SK-N-SH (cell line): Measurements from ENCODE around the gene AGRP. TPM values are rescaled to one million over a fixed set of nuclear protein-coding genes. Genes with fewer than 3 reads are reported as not detected.

Source experiments
- CTCF ChIA-PET: fragments of 300-600, 350-600 bp; formaldehyde crosslinking; extraction: SDS; loops from one replicate; lab custom pipeline; 2021; lab: Yijun Ruan, JAX
- POLR2A ChIA-PET: fragments of 350-600 bp; sonication (Branson Sonifier 250); formaldehyde crosslinking; extraction: SDS; loops from one replicate; lab custom pipeline; 2020; ENCODE audit warnings: antibody characterized with exemption, inconsistent platforms; lab: Yijun Ruan, JAX
- DNase-seq: peaks from one replicate; pipeline ENCODE4 v3.0.0; 2012
- H2AFZ ChIP-seq: fragments of 200-600 bp; sonication (generic); 2 replicates; pipeline ENCODE4 v1.8.1; 2016; ENCODE audit warnings: antibody characterized with exemption, mild to moderate bottlenecking, low read depth
- H3F3A ChIP-seq: fragments of 200-600 bp; sonication (generic); replicated peaks from 2 replicates; pipeline ENCODE3; 2016; ENCODE audit warnings: antibody characterized with exemption, mild to moderate bottlenecking; ENCODE audit not compliant: insufficient read depth
- H3K27ac ChIP-seq, 2 experiments: fragments of 200-500 bp in 1 of 2; fragments of 200-600 bp in 1 of 2; sonication (Bioruptor generic) in 1 of 2; sonication (generic), shearing (Covaris generic) in 1 of 2; 2 replicates each; pipeline versions ENCODE4 v1.5.1 to v1.6.1; 2014 to 2016; ENCODE audit warnings: low read depth in 2 of 2, inconsistent platforms in 1 of 2, low read length in 1 of 2, mild to moderate bottlenecking in 1 of 2, mixed read lengths in 1 of 2
- H3K27me3 ChIP-seq: fragments of 200-600 bp; sonication (generic), shearing (Covaris generic); 2 replicates; pipeline ENCODE4 v1.6.1; 2016; ENCODE audit warnings: mixed run types; ENCODE audit not compliant: insufficient read depth
- H3K36me3 ChIP-seq, 2 experiments: fragments of 200-500 bp in 1 of 2; fragments of 200-600 bp in 1 of 2; sonication (Bioruptor generic) in 1 of 2; sonication (generic) in 1 of 2; replicated peaks in 1 of 2; 2 replicates each; pipeline versions ENCODE3 to v1.5.1; 2014 to 2016; ENCODE audit warnings: low read length in 1 of 2, mild to moderate bottlenecking in 1 of 2; ENCODE audit not compliant: insufficient read depth in 2 of 2, control insufficient read depth in 1 of 2
- H3K4me1 ChIP-seq, 2 experiments: fragments of 200-500 bp in 1 of 2; fragments of 200-600 bp in 1 of 2; sonication (Bioruptor generic) in 1 of 2; sonication (generic), shearing (Covaris generic) in 1 of 2; 2 replicates each; pipeline versions ENCODE4 v1.5.1 to v1.6.1; 2014 to 2016; ENCODE audit warnings: low read depth in 1 of 2, low read length in 1 of 2, mixed run types in 1 of 2; ENCODE audit not compliant: insufficient read depth in 2 of 2, control insufficient read depth in 1 of 2
- H3K4me2 ChIP-seq: fragments of 200-600 bp; sonication (generic), shearing (Covaris generic); 2 replicates; pipeline ENCODE4 v1.6.1; 2017; ENCODE audit warnings: mixed run types
- H3K4me3 ChIP-seq, 2 experiments: fragments of 200-500 bp in 1 of 2; fragments of 200-600 bp in 1 of 2; sonication (Bioruptor generic) in 1 of 2; sonication (generic), shearing (Covaris generic) in 1 of 2; 2 replicates each; pipeline versions ENCODE4 v1.5.1 to v1.8.1; 2014 to 2016; ENCODE audit warnings: low read depth in 2 of 2, inconsistent platforms in 1 of 2, low read length in 1 of 2, mild to moderate bottlenecking in 1 of 2, mixed read lengths in 1 of 2, moderate library complexity in 1 of 2
- H3K79me2 ChIP-seq: fragments of 200-600 bp; sonication (generic); 2 replicates; pipeline ENCODE4 v1.8.1; 2017; ENCODE audit warnings: mild to moderate bottlenecking; ENCODE audit not compliant: insufficient read depth
- H3K9ac ChIP-seq: fragments of 200-600 bp; sonication (generic); 2 replicates; pipeline ENCODE4 v1.6.1; 2017; ENCODE audit warnings: mixed run types
- H3K9me2 ChIP-seq: fragments of 200-600 bp; sonication (generic); 2 replicates; pipeline ENCODE4 v1.6.1; 2017; ENCODE audit warnings: mixed run types
- H3K9me3 ChIP-seq: fragments of 200-600 bp; sonication (generic); 2 replicates; pipeline ENCODE4 v1.6.1; 2017; ENCODE audit warnings: mixed run types, mild to moderate bottlenecking, moderate library complexity
- H4K20me1 ChIP-seq: fragments of 200-600 bp; sonication (generic); 2 replicates; pipeline ENCODE4 v1.6.1; 2017; ENCODE audit warnings: mild to moderate bottlenecking, mixed run types; ENCODE audit not compliant: insufficient read depth
- ELF1 ChIP-seq: IDR thresholded peaks from 2 replicates; pipeline ENCODE4 v1.4.0; 2012
- EZH2phosphoT487 ChIP-seq: fragments of 200-600 bp; sonication (generic); IDR thresholded peaks from 2 replicates; pipeline ENCODE4 v1.6.1; 2017; ENCODE audit warnings: low read depth, mixed run types, mild to moderate bottlenecking, antibody characterized with exemption, moderate library complexity, borderline replicate concordance
- FOXJ3 ChIP-seq: sonication (generic); formaldehyde crosslinking; IDR thresholded peaks from 2 replicates; pipeline ENCODE4 v1.5.1; 2020; ENCODE audit warnings: mild to moderate bottlenecking, missing genetic modification reagents
- MAX ChIP-seq: IDR thresholded peaks from 2 replicates; pipeline ENCODE4 v1.4.0; 2012; ENCODE audit warnings: low read depth
- MXI1 ChIP-seq: IDR thresholded peaks from 2 replicates; pipeline ENCODE4 v1.6.1; 2012; ENCODE audit warnings: mild to moderate bottlenecking, low read depth, low read length, improper control_type of control experiment
- NFIC ChIP-seq: IDR thresholded peaks from 2 replicates; pipeline ENCODE4 v1.4.0; 2012; ENCODE audit warnings: borderline replicate concordance
- NRF1 ChIP-seq: IDR thresholded peaks from 2 replicates; pipeline ENCODE4 v1.6.1; 2012; ENCODE audit warnings: low read depth, mild to moderate bottlenecking, low read length
- POLR2AphosphoS5 ChIP-seq: IDR thresholded peaks from 2 replicates; pipeline ENCODE4 v1.6.1; 2012; ENCODE audit warnings: low read depth, low read length
- RAD21 ChIP-seq: IDR thresholded peaks from 2 replicates; pipeline ENCODE4 v1.6.1; 2012; ENCODE audit warnings: mild to moderate bottlenecking, low read length
- TAF1 ChIP-seq: IDR thresholded peaks from 2 replicates; pipeline ENCODE4 v1.6.1; 2012; ENCODE audit warnings: low read depth, mild to moderate bottlenecking, low read length, moderate library complexity, borderline replicate concordance
- TEAD4 ChIP-seq: IDR thresholded peaks from 2 replicates; pipeline ENCODE4 v1.4.0; 2012; ENCODE audit warnings: mild to moderate bottlenecking, borderline replicate concordance; ENCODE audit not compliant: insufficient read depth
- USF2 ChIP-seq: fragments of 150-350 bp; IDR thresholded peaks from 2 replicates; pipeline ENCODE4 v1.6.1; 2017; ENCODE audit warnings: antibody characterized with exemption, low read length, low read depth, borderline replicate concordance
- ZBTB33 ChIP-seq: IDR thresholded peaks from 2 replicates; pipeline ENCODE4 v1.4.0; 2012; ENCODE audit warnings: low read depth, borderline replicate concordance
- WGBS: methylation state at CpG from one replicate; pipeline ENCODE4 v1.1.6; 2017; ENCODE audit warnings: low lambda C conversion rate; 5-methylcytosine and 5-hydroxymethylcytosine counted together
- polyA plus RNA-seq, 3 experiments: library from polyadenylated mRNA; depleted of rRNA; stranded (reverse); fragments of >200 nt; gene quantifications; 2 replicates each; pipeline ENCODE4 v1.2.3, GENCODE V29; 2012
- TF ChIP-seq, protein P1 (sequence below): fragments of 200-600 bp; sonication (generic); IDR thresholded peaks from 2 replicates; pipeline ENCODE4 v1.6.1; 2017; ENCODE audit warnings: antibody characterized with exemption, mild to moderate bottlenecking, moderate library complexity

AGRP gene
- polyA plus RNA-seq, 1 of the 3 experiments (the other 2 are of a cell fraction), result not detected

- TF ChIP-seq EZH2phosphoT487, result no peak
- TF ChIP-seq USF2, result no peak
- TF ChIP-seq NFIC, result no peak
- TF ChIP-seq FOXJ3, result no peak
- TF ChIP-seq MAX, result no peak
- no peak for TF ChIP-seq NRF1
- no peak for TF ChIP-seq MXI1
- no peak for TF ChIP-seq POLR2AphosphoS5
- no peak for TF ChIP-seq TAF1
- TF ChIP-seq, protein P1, sequence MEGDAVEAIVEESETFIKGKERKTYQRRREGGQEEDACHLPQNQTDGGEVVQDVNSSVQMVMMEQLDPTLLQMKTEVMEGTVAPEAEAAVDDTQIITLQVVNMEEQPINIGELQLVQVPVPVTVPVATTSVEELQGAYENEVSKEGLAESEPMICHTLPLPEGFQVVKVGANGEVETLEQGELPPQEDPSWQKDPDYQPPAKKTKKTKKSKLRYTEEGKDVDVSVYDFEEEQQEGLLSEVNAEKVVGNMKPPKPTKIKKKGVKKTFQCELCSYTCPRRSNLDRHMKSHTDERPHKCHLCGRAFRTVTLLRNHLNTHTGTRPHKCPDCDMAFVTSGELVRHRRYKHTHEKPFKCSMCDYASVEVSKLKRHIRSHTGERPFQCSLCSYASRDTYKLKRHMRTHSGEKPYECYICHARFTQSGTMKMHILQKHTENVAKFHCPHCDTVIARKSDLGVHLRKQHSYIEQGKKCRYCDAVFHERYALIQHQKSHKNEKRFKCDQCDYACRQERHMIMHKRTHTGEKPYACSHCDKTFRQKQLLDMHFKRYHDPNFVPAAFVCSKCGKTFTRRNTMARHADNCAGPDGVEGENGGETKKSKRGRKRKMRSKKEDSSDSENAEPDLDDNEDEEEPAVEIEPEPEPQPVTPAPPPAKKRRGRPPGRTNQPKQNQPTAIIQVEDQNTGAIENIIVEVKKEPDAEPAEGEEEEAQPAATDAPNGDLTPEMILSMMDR, result no peak
- TF ChIP-seq ELF1, result no peak
- TF ChIP-seq TEAD4, result no peak
- TF ChIP-seq RAD21, result no peak
- no peak for TF ChIP-seq ZBTB33
- WGBS, result 100% methylated on average over 4 of the region's 4 CpGs
- H3K9ac ChIP-seq, result no peak overlapping the region
- no peak for DNase-seq
- ChIA-PET POLR2A (no interaction called here), CTCF (no interaction called here)
- H3K4me3 ChIP-seq, result no peak overlapping the region
- H3K4me1 ChIP-seq, result peaks cover 0 to 10% of the 10 kb centered on the region in 2 experiments; a peak in 1 of 4 replicates
- no peaks in the 10 kb centered on the region for H3K9me3 ChIP-seq
- no peaks in the 10 kb centered on the region for H3K79me2 ChIP-seq
- no peak overlapping the region for H3K4me2 ChIP-seq
- H3K27ac ChIP-seq, result no peak overlapping the region
- no peaks in the 10 kb centered on the region for H3F3A ChIP-seq
- H3K9me2 ChIP-seq, result no peaks in the 10 kb centered on the region
- no peak overlapping the region for H2AFZ ChIP-seq
- H3K27me3 ChIP-seq, result no peaks in the 10 kb centered on the region
- H4K20me1 ChIP-seq, result no peaks in the 10 kb centered on the region
- peaks cover 7 to 29% of the 10 kb centered on the region in 2 experiments for H3K36me3 ChIP-seq
These were observed 45.8 kb downstream of the AGRP start for GRCh38 chr16:67437513-67437912.
